HG03442 (cell line): ENCODE measurements around the gene DNPEP.
"Not testable (repeated sequence)": the region's sequence is repeated elsewhere in the genome, so short reads cannot be mapped to it uniquely, and the experiment has no call there.

Source experiments
- ATAC-seq: cut with Tn5 transposase; IDR thresholded peaks from one replicate; pipeline ENCODE4 v1.9.1; 2021; ENCODE audit warnings: mild to moderate bottlenecking, moderate library complexity; ENCODE audit not compliant: unreplicated experiment

Gene DNPEP

GRCh38 chr2:219419331-219420197, 31.9 kb upstream of the DNPEP start:
- ATAC-seq = no peak

- ATAC-seq = no peak
These were observed 31.3 kb upstream of the DNPEP start for GRCh38 chr2:219419012-219419324.

- no peak for ATAC-seq
These were observed 30.7 kb upstream of the DNPEP start, which contains the start of gene DES for GRCh38 chr2:219418155-219419011. Gene DES (plus strand): TSS chr2:219418377. CDS start chr2:219418463, 86 bp downstream.

GRCh38 chr2:219417374-219417773, 29.7 kb upstream of the DNPEP start:
- ATAC-seq = no peak

GRCh38 chr2:219416938-219417337, 29.2 kb upstream of the DNPEP start:
- ATAC-seq = no peak

GRCh38 chr2:219416235-219416602, 28.5 kb upstream of the DNPEP start:
- no peak for ATAC-seq

- no peak for ATAC-seq
These were observed 28.0 kb upstream of the DNPEP start for GRCh38 chr2:219415580-219416234.

- ATAC-seq = no peak
These were observed 27.1 kb upstream of the DNPEP start for GRCh38 chr2:219414857-219415256.

- ATAC-seq = no peak
These were observed 22.7 kb upstream of the DNPEP start for GRCh38 chr2:219410390-219410789.

GRCh38 chr2:219409619-219410018, 21.9 kb upstream of the DNPEP start:
- no peak for ATAC-seq

GRCh38 chr2:219408631-219409030, 20.9 kb upstream of the DNPEP start:
- ATAC-seq = no peak

- no peak for ATAC-seq
These were observed 20.5 kb upstream of the DNPEP start for GRCh38 chr2:219408204-219408603.

- not testable (repeated sequence) for ATAC-seq
These were observed 19.6 kb upstream of the DNPEP start for GRCh38 chr2:219407343-219407742.

GRCh38 chr2:219406861-219407230, 19.1 kb upstream of the DNPEP start:
- ATAC-seq = no peak

- ATAC-seq = no peak
These were observed 18.5 kb upstream of the DNPEP start for GRCh38 chr2:219405958-219406860.

- no peak for ATAC-seq
These were observed 17.7 kb upstream of the DNPEP start for GRCh38 chr2:219405451-219405850.

- no peak for ATAC-seq
These were observed 17.2 kb upstream of the DNPEP start for GRCh38 chr2:219404954-219405353.

GRCh38 chr2:219404291-219404910, 16.7 kb upstream of the DNPEP start:
- no peak for ATAC-seq

GRCh38 chr2:219403861-219404260, 16.1 kb upstream of the DNPEP start:
- no peak for ATAC-seq
